DOHH2 (cell line): ENCODE measurements around the gene RIMKLB.

Experiments
- CTCF ChIP-seq: fragments of 200-600 bp; sonication (generic); IDR thresholded peaks from one replicate; pipeline ENCODE4 v1.5.1; 2014; ENCODE audit warnings: antibody characterized with exemption, mild to moderate bottlenecking, low read depth, low read length; ENCODE audit not compliant: poor library complexity, severe bottlenecking
- EZH2phosphoT487 ChIP-seq: fragments of 200-600 bp; sonication (generic); IDR thresholded peaks from 2 replicates; pipeline ENCODE4 v1.6.1; 2017; ENCODE audit warnings: borderline replicate concordance, mild to moderate bottlenecking, antibody characterized with exemption, low read length, moderate library complexity, mixed read lengths

- no peak for TF ChIP-seq CTCF
- TF ChIP-seq EZH2phosphoT487: no peak
Observed at GRCh38 chr12:8678661-8679111, 19.1 kb upstream of the RIMKLB start.
